ENCODE data around the gene SCN7A.
A peak's percentile ranks its signal among the peaks of the same experiment; 100 is the strongest.

SCN7A gene

GRCh38 chr2:166494140-166494624 is at the start of gene SCN7A:
Gene SCN7A, minus strand, starts transcription at chr2:166494249. Its CDS starts 16,553 bp downstream, at chr2:166477696.
- H3K36me3 ChIP-seq = no peaks in the 10 kb centered on the region
- no peak within 1 kb of the TSS for H3K4me3 ChIP-seq
- no peak within 1 kb of the TSS for H3K27ac ChIP-seq
- H3K9ac ChIP-seq = no peak within 1 kb of the TSS
- H3K9me3 ChIP-seq (replicated peaks in 1 of 11) = no peaks in the 10 kb centered on the region
- H3K4me2 ChIP-seq = peak within 1 kb of the TSS in 8 of 11 experiments; percentile 6 to 23 (median 12); a peak in 6 of 22 replicates
- no peaks in the 10 kb centered on the region for H4K20me1 ChIP-seq
- H3K4me1 ChIP-seq = peaks cover 0 to 4% (median 0%) of the 10 kb centered on the region in 10 experiments; a peak in 1 of 20 replicates
- no peak for TF ChIP-seq Cebpa-rat (IDR thresholded peaks at IDR 0.05)
- no peaks in the 10 kb centered on the region for H3K27me3 ChIP-seq

- Histone ChIP-seq H3K9me3 (replicated peaks in 1 of 11) (no peaks in the 10 kb centered on the region), H4K20me1 (no peaks in the 10 kb centered on the region), H3K27me3 (no peaks in the 10 kb centered on the region), H3K4me3 (no peak overlapping the region), H3K9ac (no peak overlapping the region), H3K36me3 (no peaks in the 10 kb centered on the region), H3K27ac (no peak overlapping the region), H3K4me1 (no peaks in the 10 kb centered on the region), H3K4me2 (peak overlapping the region in 1 of 11 experiments; percentile 21; a peak in 1 of 22 replicates)
- no peak for TF ChIP-seq Cebpa-rat (IDR thresholded peaks at IDR 0.05)
These were observed 45.5 kb upstream of the SCN7A start for GRCh38 chr2:166539340-166540162.

GRCh38 chr2:166536111-166536510 is 42.1 kb upstream of the SCN7A start:
- Histone ChIP-seq H3K36me3 (no peaks in the 10 kb centered on the region), H3K9me3 (replicated peaks in 1 of 11) (no peaks in the 10 kb centered on the region), H4K20me1 (no peaks in the 10 kb centered on the region), H3K9ac (no peak overlapping the region), H3K4me3 (no peak overlapping the region), H3K27me3 (no peaks in the 10 kb centered on the region), H3K27ac (no peak overlapping the region), H3K4me1 (no peaks in the 10 kb centered on the region), H3K4me2 (no peak overlapping the region)
- TF ChIP-seq Cebpa-rat (IDR thresholded peaks at IDR 0.05) = no peak

GRCh38 chr2:166521155-166521554 is 27.1 kb upstream of the SCN7A start:
- no peaks in the 10 kb centered on the region for H3K27me3 ChIP-seq
- H3K4me2 ChIP-seq = no peak overlapping the region
- no peaks in the 10 kb centered on the region for H3K36me3 ChIP-seq
- no peak overlapping the region for H3K27ac ChIP-seq
- H4K20me1 ChIP-seq = no peaks in the 10 kb centered on the region
- H3K9ac ChIP-seq = no peak overlapping the region
- H3K4me3 ChIP-seq = no peak overlapping the region
- no peaks in the 10 kb centered on the region for H3K4me1 ChIP-seq
- TF ChIP-seq Cebpa-rat (IDR thresholded peaks at IDR 0.05) = no peak
- no peaks in the 10 kb centered on the region for H3K9me3 ChIP-seq (replicated peaks in 1 of 11)

- Histone ChIP-seq H3K9ac (no peak overlapping the region), H3K4me2 (no peak overlapping the region), H4K20me1 (no peaks in the 10 kb centered on the region), H3K27ac (no peak overlapping the region), H3K27me3 (no peaks in the 10 kb centered on the region), H3K9me3 (replicated peaks in 1 of 11) (no peaks in the 10 kb centered on the region), H3K4me1 (no peaks in the 10 kb centered on the region), H3K4me3 (no peak overlapping the region), H3K36me3 (no peaks in the 10 kb centered on the region)
- TF ChIP-seq Cebpa-rat (IDR thresholded peaks at IDR 0.05) = no peak
These were observed 26.6 kb upstream of the SCN7A start for GRCh38 chr2:166520604-166521003.

- Histone ChIP-seq H3K9me3 (replicated peaks in 1 of 11) (no peaks in the 10 kb centered on the region), H3K36me3 (no peaks in the 10 kb centered on the region), H3K4me2 (no peak overlapping the region), H3K4me3 (no peak overlapping the region), H3K4me1 (no peaks in the 10 kb centered on the region), H3K27ac (no peak overlapping the region), H4K20me1 (no peaks in the 10 kb centered on the region), H3K27me3 (no peaks in the 10 kb centered on the region), H3K9ac (no peak overlapping the region)
- no peak for TF ChIP-seq Cebpa-rat (IDR thresholded peaks at IDR 0.05)
These were observed 25.4 kb upstream of the SCN7A start for GRCh38 chr2:166519391-166519962.

- H3K27me3 ChIP-seq = no peaks in the 10 kb centered on the region
- no peaks in the 10 kb centered on the region for H3K9me3 ChIP-seq (replicated peaks in 1 of 11)
- H3K27ac ChIP-seq = no peak overlapping the region
- H3K4me3 ChIP-seq = no peak overlapping the region
- no peak for TF ChIP-seq Cebpa-rat (IDR thresholded peaks at IDR 0.05)
- H3K36me3 ChIP-seq = no peaks in the 10 kb centered on the region
- no peak overlapping the region for H3K4me2 ChIP-seq
- H3K9ac ChIP-seq = no peak overlapping the region
- no peaks in the 10 kb centered on the region for H4K20me1 ChIP-seq
- no peaks in the 10 kb centered on the region for H3K4me1 ChIP-seq
These were observed 24.8 kb upstream of the SCN7A start for GRCh38 chr2:166518634-166519390.

GRCh38 chr2:166517533-166518061 is 23.5 kb upstream of the SCN7A start:
- Histone ChIP-seq H3K4me3 (no peak overlapping the region), H3K4me1 (no peaks in the 10 kb centered on the region), H3K4me2 (no peak overlapping the region), H3K27ac (no peak overlapping the region), H3K36me3 (no peaks in the 10 kb centered on the region), H4K20me1 (no peaks in the 10 kb centered on the region), H3K9me3 (replicated peaks in 1 of 11) (no peaks in the 10 kb centered on the region), H3K9ac (no peak overlapping the region), H3K27me3 (no peaks in the 10 kb centered on the region)
- TF ChIP-seq Cebpa-rat (IDR thresholded peaks at IDR 0.05) = no peak

- Histone ChIP-seq H3K4me2 (no peak overlapping the region), H3K27ac (no peak overlapping the region), H4K20me1 (no peaks in the 10 kb centered on the region), H3K36me3 (no peaks in the 10 kb centered on the region), H3K27me3 (no peaks in the 10 kb centered on the region), H3K4me1 (no peaks in the 10 kb centered on the region), H3K4me3 (no peak overlapping the region), H3K9me3 (replicated peaks in 1 of 11) (no peaks in the 10 kb centered on the region), H3K9ac (no peak overlapping the region)
- no peak for TF ChIP-seq Cebpa-rat (IDR thresholded peaks at IDR 0.05)
These were observed 22.8 kb upstream of the SCN7A start for GRCh38 chr2:166516712-166517303.
